GM12891 (cell line): Measurements from ENCODE around the gene TIMP2.

Experiments
- POLR2A ChIP-seq: IDR thresholded peaks from 2 replicates; pipeline ENCODE4 v1.6.1; 2011; ENCODE audit warnings: low read depth, low read length, control low read depth
- POLR2AphosphoS5 ChIP-seq: IDR thresholded peaks from 2 replicates; pipeline ENCODE4 v1.6.1; 2011; ENCODE audit warnings: low read depth, low read length, control low read depth
- TAF1 ChIP-seq: IDR thresholded peaks from 2 replicates; pipeline ENCODE4 v1.6.1; 2011; ENCODE audit warnings: low read depth, low read length, control low read depth

GRCh38 chr17:78898075-78898836, 26.9 kb downstream of the TIMP2 start:
- TF ChIP-seq POLR2A (no peak), TAF1 (no peak), POLR2AphosphoS5 (no peak)
